Measurements from ENCODE around the gene CACNB4. TPM values are rescaled to one million over a fixed set of nuclear protein-coding genes. Genes with fewer than 3 reads are reported as not detected.

Gene CACNB4
- total and polyA plus RNA-seq, 9 of the 15 experiments (the other 6 are each of a cell fraction or from before 2014, with no cell fraction given) = 0.01 to 0.20 (median 0.04) TPM; not detected in 1

DNA sequence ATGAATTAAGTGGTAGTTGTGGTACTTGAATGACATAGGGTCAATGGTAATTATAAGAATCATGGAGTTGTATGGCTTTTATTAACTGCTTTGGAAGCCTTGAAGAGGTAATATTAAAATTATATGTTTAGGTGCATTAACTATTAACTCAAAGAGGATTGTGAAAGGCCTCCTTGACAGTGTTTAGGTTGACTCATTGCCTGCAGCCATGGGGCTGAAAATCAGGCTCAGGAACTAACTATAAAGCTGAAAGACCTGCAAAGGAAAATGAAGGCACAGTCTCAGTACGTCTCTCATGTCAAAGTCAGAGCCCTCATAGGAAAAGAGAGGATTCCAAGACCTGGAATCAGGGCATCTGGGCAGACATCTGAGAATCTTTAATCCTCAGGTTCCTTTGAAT lies 31.0 kb downstream of the CACNB4 start:
- intact Hi-C loops (cut with micrococcal nuclease) (no loop called here), in situ Hi-C loops (cut with MboI) (loop anchor here (25.0 kb wide), 1 partner anchor 1444 kb away; no protein-coding TSS in a partner anchor)
- H3K36me3 ChIP-seq (ENCODE audit: control insufficient read depth, insufficient read depth, low read length) = no peaks in the 10 kb centered on the region
- no peaks in the 10 kb centered on the region for H3K79me2 ChIP-seq (ENCODE audit: control insufficient read depth, insufficient read depth, low read length)
- POLR2A ChIA-PET = no interaction called here
- no peak for FAIRE-seq
- DNase-seq (ENCODE audit: extremely low read depth in 1 of 4, low spot score in 3 of 4) = no peak
- H2AFZ ChIP-seq (ENCODE audit: low read depth, low read length) = no peak overlapping the region
- no peaks in the 10 kb centered on the region for H3K9me1 ChIP-seq (ENCODE audit: control insufficient read depth, insufficient read depth, low read length)
- H3K9me3 ChIP-seq (replicated peaks; ENCODE audit: control insufficient read depth, insufficient read depth, low read depth, low read length) = no peaks in the 10 kb centered on the region
- no peak overlapping the region for H3K4me3 ChIP-seq
- no TSS peak for BruUV-seq (replicated peaks)
- no peak for ATAC-seq
- H4K20me1 ChIP-seq (replicated peaks; ENCODE audit: control insufficient read depth, insufficient read depth, low read length) = no peaks in the 10 kb centered on the region
- CTCF ChIA-PET (ENCODE audit: low intra/inter-chr PET ratio) = no interaction called here
- no peaks in the 10 kb centered on the region for H3K4me1 ChIP-seq (replicated peaks in 1 of 2; ENCODE audit: control insufficient read depth in 2 of 2, insufficient read depth in 2 of 2, low read length in 2 of 2)
- peaks cover 3 to 5% of the 10 kb centered on the region in 2 experiments; a peak in 2 of 5 replicates for H3K27me3 ChIP-seq (ENCODE audit: control insufficient read depth in 2 of 2, insufficient read depth in 2 of 2, low read length in 2 of 2)
- H3K4me2 ChIP-seq (ENCODE audit: insufficient read depth, low read length) = no peak overlapping the region
- 0% methylated on average over 1 of the region's 1 CpG for WGBS (ENCODE audit: insufficient coverage, low coverage, missing lambda C conversion rate)
- no peak overlapping the region for H3K9ac ChIP-seq (ENCODE audit: insufficient read depth in 1 of 2, low read depth in 2 of 2, low read length in 2 of 2)
- H3K27ac ChIP-seq (ENCODE audit: extremely low read depth, low read depth, low read length) = no peak overlapping the region
- TF ChIP-seq ZNF644 (tag; IDR thresholded peaks at IDR 0.05; ENCODE audit: low read depth) (no peak), FOXP1 (CRISPR knock-in tag; IDR thresholded peaks at IDR 0.05) (no peak), ELF4 (CRISPR knock-in tag; IDR thresholded peaks at IDR 0.05) (no peak), SAFB (IDR thresholded peaks at IDR 0.05; ENCODE audit: borderline replicate concordance, low read depth, low read length) (no peak), DPF2 (IDR thresholded peaks at IDR 0.05) (no peak), ZBTB8A (IDR thresholded peaks at IDR 0.05; ENCODE audit: partially characterized antibody) (no peak), HBP1 (CRISPR knock-in tag; IDR thresholded peaks at IDR 0.05) (no peak), ZBTB11 (CRISPR knock-in tag; IDR thresholded peaks at IDR 0.05) (no peak), NKRF (IDR thresholded peaks at IDR 0.05; ENCODE audit: borderline replicate concordance) (no peak), NR1H2 (CRISPR knock-in tag; IDR thresholded peaks at IDR 0.05) (no peak), JUN (IDR thresholded peaks at IDR 0.05; ENCODE audit: borderline replicate concordance, low read depth, low read length) (no peak), JUN (CRISPR knock-in tag; IDR thresholded peaks at IDR 0.05; ENCODE audit: borderline replicate concordance) (no peak), SMARCE1 (IDR thresholded peaks at IDR 0.05) (no peak), IFI16 (CRISPR knock-in tag; IDR thresholded peaks at IDR 0.05) (no peak), ARID1B (IDR thresholded peaks at IDR 0.05) (no peak)
- TF ChIP-seq, protein P1, sequence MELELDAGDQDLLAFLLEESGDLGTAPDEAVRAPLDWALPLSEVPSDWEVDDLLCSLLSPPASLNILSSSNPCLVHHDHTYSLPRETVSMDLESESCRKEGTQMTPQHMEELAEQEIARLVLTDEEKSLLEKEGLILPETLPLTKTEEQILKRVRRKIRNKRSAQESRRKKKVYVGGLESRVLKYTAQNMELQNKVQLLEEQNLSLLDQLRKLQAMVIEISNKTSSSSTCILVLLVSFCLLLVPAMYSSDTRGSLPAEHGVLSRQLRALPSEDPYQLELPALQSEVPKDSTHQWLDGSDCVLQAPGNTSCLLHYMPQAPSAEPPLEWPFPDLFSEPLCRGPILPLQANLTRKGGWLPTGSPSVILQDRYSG (tag; conservative IDR thresholded peaks at IDR 0.05; ENCODE audit: low read depth) = no peak

All from K562 (cell line).